ENCODE measurements around the gene ST6GAL2.

Gene ST6GAL2

DNA sequence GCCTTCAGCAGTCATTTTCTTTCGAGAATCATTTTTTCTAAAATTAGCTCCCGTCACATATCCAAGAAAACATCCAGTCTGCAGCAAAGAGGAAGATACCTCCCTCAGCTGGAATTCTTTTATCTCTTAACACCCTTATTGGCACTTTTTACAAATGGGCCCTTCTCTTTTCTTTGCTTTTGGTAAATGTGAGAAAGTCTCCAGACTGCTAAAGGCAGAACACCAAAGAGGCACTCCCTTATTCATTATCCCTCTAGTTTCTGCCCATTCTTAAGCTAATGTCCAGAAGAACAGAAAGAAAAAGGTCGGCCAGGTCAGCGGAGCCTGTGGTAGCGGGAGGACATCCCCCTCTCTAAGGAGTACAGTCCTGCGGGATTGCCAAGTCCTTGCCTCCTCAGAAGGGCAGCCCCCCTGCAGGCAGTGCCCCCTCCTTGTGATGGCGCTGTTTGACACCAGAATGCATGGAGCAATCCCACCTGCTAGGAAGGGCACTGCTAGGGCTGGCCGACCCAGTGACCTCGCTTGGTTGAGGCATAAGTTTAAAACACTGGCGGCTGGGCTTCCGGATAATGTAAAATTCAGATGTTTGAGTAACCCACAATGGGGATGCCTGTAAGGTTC, 34.0 kb downstream of the ST6GAL2 start:
- no peak for DNase-seq (ENCODE audit: low spot score)
- TF ChIP-seq, protein P1, sequence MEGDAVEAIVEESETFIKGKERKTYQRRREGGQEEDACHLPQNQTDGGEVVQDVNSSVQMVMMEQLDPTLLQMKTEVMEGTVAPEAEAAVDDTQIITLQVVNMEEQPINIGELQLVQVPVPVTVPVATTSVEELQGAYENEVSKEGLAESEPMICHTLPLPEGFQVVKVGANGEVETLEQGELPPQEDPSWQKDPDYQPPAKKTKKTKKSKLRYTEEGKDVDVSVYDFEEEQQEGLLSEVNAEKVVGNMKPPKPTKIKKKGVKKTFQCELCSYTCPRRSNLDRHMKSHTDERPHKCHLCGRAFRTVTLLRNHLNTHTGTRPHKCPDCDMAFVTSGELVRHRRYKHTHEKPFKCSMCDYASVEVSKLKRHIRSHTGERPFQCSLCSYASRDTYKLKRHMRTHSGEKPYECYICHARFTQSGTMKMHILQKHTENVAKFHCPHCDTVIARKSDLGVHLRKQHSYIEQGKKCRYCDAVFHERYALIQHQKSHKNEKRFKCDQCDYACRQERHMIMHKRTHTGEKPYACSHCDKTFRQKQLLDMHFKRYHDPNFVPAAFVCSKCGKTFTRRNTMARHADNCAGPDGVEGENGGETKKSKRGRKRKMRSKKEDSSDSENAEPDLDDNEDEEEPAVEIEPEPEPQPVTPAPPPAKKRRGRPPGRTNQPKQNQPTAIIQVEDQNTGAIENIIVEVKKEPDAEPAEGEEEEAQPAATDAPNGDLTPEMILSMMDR (IDR thresholded peaks at IDR 0.05) = no peak
- Histone ChIP-seq H3K4me3 (no peak overlapping the region), H3K27ac (peak overlapping the region; percentile 77 to 85)

DNA sequence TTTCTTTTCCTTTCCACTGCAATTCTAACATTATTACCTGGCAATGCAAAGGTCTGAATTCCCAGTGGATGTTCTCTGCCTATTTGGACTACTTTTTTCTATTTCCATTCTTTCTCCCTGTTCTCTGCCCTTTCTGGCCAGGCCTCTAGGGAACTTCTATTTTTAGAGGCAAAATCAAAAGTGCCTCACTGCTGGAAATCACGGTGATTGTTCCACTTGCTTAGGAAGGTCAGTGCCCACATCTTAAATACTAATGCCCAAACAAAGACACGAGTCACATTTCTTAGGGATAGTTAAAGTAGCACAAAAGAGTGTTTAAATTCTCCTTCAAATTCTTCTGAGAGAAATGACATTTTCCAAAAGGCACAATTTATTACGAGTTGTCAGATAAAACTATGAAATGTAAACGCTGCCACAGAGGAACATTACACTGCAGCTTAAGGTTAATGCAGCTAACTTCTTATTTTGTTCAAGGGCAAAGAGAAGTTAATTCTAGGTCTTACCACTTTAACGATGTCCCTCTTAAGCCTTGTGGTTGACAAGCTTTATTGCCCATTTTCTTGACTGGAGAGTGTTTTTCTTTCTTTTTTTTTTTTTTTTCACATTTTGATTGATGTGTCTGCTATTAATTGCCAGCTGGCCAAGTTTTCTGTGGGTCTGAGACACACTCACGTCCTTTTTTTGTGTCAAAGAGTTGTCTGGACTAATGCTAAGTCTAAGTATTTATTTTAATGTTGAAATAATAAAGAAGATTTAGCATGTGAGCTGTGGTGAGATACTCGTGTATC, 34.7 kb downstream of the ST6GAL2 start:
- H3K4me3 ChIP-seq = peak overlapping the region; percentile 45
- DNase-seq (ENCODE audit: low spot score) = no peak
- TF ChIP-seq, protein P1 (IDR thresholded peaks at IDR 0.05) = no peak
- H3K27ac ChIP-seq = peak overlapping the region; percentile 77 to 85

DNA sequence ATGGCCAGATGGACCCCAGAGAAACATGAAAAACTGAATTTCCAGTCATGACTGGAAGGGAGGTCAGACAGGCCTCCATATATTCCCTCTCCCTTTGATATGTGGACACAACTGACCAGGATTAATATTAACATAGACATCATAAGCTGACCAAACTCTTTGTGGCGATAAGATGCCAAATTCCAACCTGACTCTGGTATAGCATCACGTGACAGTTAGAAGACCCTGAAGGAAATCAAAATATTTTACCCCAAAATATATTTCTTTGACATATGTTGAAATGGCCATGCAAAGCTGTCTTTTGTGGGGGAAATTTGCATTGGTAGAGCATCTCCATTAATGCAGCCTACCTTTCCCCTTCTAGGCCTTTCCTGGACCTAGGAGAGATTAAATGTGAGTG, 36.7 kb downstream of the ST6GAL2 start:
- H3K27ac ChIP-seq = peak overlapping the region; percentile 77 to 78
- TF ChIP-seq, protein P1 (IDR thresholded peaks at IDR 0.05) = no peak
- no peak overlapping the region for H3K4me3 ChIP-seq
- no peak for DNase-seq (ENCODE audit: low spot score)

DNA sequence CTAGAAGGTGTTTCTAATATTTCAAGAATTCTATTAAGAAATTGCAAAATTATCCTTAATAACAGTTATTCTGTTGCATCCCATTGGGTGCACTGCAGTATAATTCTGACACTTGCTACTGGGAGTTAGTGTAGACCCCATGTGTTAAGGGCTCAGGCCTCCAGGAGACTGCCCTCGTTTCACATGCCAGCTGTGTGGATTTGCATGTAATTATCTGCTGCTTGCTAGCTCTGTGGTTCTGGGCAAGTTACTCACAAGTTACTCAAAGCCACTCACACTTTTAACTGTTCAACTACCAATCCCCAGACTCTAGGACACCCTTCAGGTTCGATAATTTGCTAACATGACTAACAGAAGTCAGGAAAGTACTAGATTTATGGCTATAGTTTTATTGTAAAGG, 38.6 kb downstream of the ST6GAL2 start:
- Histone ChIP-seq H3K27ac (peak overlapping the region; percentile 49 to 78), H3K4me3 (no peak overlapping the region)
- TF ChIP-seq, protein P1 (IDR thresholded peaks at IDR 0.05) = no peak
- DNase-seq (ENCODE audit: low spot score) = no peak

DNA sequence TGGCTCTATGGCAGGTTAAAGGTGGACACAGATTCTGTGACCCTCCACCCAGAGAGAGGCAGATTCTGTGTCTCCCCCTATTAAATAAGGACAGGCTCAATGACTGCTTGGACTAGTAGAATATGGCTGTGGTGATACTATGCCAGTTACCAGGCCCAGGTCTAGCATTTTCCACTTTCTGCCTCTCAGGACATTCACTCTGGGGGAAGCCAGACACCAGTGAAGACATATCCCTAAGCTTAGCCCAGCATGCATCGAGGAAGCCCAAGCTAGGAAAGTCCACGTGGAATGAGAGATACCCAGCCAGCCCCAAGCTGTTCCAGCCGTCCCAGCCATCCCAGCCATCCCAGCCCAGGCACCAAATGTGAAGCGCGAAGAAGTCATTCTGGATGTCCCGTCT, 40.3 kb downstream of the ST6GAL2 start:
- peak overlapping the region; percentile 72 to 79 for H3K27ac ChIP-seq
- TF ChIP-seq, protein P1 (IDR thresholded peaks at IDR 0.05) = no peak

DNA sequence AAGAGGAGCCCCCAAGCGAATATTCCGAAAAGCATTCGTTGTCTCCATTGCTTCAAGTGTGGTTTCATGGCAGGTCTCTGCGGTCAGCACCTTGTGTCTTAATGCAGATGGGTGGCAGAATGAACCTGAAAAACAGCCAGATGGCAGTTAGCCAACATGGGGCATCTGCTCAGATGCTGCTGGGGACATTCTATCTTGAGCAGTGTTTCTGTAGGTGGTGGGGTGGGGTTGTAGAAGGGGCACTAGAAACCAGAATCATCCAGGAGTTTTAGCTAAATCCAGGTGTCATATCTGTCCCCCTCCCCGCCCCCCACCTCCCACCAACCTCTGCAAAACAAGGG, 42.1 kb downstream of the ST6GAL2 start:
- TF ChIP-seq, protein P1 (IDR thresholded peaks at IDR 0.05) = no peak
- no peak for DNase-seq (ENCODE audit: low spot score)
- Histone ChIP-seq H3K4me3 (no peak overlapping the region), H3K27ac (peak overlapping the region; percentile 72 to 79)

More for the DNA sequence above, 40.3 kb downstream of the ST6GAL2 start:
- no peak overlapping the region for H3K4me3 ChIP-seq
- DNase-seq (ENCODE audit: low spot score) = no peak

Data from coronary artery (tissue), 2 donors.